ENCODE measurements around the gene PAX5.
"Not testable (repeated sequence)": the region's sequence is repeated elsewhere in the genome, so short reads cannot be mapped to it uniquely, and the experiment has no call there.

The PAX5 gene

GRCh38 chr9:37062336-37062735 is 28.3 kb upstream of the PAX5 start:
- no peak overlapping the region for H3K27ac ChIP-seq
- TF ChIP-seq CTCF (IDR thresholded peaks at IDR 0.05) (no peak), ZFX (IDR thresholded peaks at IDR 0.05; ENCODE audit: borderline replicate concordance) (no peak)

GRCh38 chr9:37061768-37062167 is 27.7 kb upstream of the PAX5 start:
- H3K27ac ChIP-seq: no peak overlapping the region
- TF ChIP-seq CTCF (IDR thresholded peaks at IDR 0.05) (no peak), ZFX (IDR thresholded peaks at IDR 0.05; ENCODE audit: borderline replicate concordance) (no peak)

DNA sequence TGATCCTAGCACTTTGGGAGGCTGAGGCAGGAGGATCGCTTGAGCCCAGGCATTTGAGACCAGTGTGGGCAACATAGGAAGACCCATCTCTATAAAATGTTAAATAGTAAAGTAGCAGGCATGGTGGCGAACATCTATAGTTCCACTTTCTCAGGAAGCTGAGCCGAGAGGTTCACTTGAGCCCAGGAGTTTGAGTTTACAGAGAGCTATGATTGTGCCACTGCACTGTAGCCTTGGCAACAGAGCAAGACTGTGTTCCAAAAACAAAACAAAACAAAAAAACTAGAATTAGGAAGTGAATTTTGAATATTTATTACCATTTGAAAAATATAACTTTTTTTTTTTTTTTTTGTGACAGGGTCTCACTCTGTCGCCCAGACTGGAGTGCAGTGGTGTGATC is 26.8 kb upstream of the PAX5 start:
- no peak overlapping the region for H3K27ac ChIP-seq
- TF ChIP-seq ZFX (IDR thresholded peaks at IDR 0.05; ENCODE audit: borderline replicate concordance): no peak
- TF ChIP-seq CTCF (IDR thresholded peaks at IDR 0.05): no peak

DNA sequence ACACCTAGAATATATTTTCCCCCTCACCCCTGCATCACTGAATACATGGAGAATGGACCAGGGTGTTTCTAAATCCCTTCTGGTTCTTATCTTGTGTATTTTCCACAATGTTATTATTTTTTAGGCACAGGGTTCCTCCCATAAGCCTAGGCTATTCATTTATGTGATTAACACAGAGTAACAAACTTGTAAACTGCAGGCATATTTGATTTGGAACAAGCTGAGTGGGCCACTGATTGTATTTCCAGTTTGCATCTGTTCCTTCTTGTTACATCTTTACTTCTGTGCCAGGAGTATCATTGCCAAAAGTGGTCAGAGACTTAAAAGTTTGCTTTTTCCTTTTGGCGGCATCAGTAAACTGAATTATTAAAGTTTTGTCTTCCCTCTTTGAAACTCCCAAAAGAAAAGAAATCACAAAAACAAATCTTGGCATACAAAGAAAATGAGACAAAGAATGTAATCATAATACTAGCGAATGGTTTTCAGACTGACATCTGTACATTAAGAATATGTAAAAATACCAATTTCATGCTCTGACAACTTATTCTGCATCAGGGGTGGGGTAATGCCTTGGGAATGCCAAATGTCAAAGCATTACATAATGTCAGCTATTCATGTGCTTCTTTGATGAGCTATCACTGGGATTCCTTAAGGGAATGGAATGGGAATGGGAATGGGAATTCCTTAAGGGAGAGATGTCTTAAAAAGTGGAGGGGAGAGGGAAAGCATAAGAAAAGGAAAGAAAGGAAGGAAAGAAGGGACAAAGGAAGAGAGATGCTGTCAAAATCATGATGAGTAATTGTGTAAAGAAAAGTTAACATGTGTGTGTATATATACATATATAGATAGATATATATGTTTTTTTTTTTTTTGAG is 22.2 kb upstream of the PAX5 start:
- TF ChIP-seq CTCF (IDR thresholded peaks at IDR 0.05) (no peak), ZFX (IDR thresholded peaks at IDR 0.05; ENCODE audit: borderline replicate concordance) (no peak)
- H3K27ac ChIP-seq: no peak overlapping the region

GRCh38 chr9:37054363-37054720 is 20.3 kb upstream of the PAX5 start:
- H3K27ac ChIP-seq: not testable (repeated sequence)

- H3K27ac ChIP-seq: no peak overlapping the region
These were observed 19.8 kb upstream of the PAX5 start for GRCh38 chr9:37053684-37054362.

GRCh38 chr9:37046683-37047082 is 12.6 kb upstream of the PAX5 start:
- H3K27ac ChIP-seq: no peak overlapping the region
- no peak for TF ChIP-seq CTCF (IDR thresholded peaks at IDR 0.05)
- TF ChIP-seq ZFX (IDR thresholded peaks at IDR 0.05; ENCODE audit: borderline replicate concordance): no peak

More at GRCh38 chr9:37053684-37054362, 19.8 kb upstream of the PAX5 start:
- TF ChIP-seq CTCF (IDR thresholded peaks at IDR 0.05) (no peak), ZFX (IDR thresholded peaks at IDR 0.05; ENCODE audit: borderline replicate concordance) (no peak)
